H9 (cell line): ENCODE results near the gene CYTH3. TPM values are rescaled to one million over a fixed set of nuclear protein-coding genes. Genes with fewer than 3 reads are reported as not detected.
"Not testable (repeated sequence)": the region's sequence is repeated elsewhere in the genome, so short reads cannot be mapped to it uniquely, and the experiment has no call there.

Source experiments
- DNase-seq: peaks from one replicate; pipeline ENCODE4 v3.0.0-alpha.2; 2017
- H2AFZ ChIP-seq: one replicate; pipeline ENCODE4 v1.6.1; 2013; ENCODE audit warnings: mild to moderate bottlenecking, low read length, control low read depth, moderate library complexity
- H2AK5ac ChIP-seq: 2 replicates; pipeline ENCODE4 v1.6.1; 2013; ENCODE audit warnings: low read length, control low read depth, mixed read lengths; ENCODE audit not compliant: insufficient read length
- H2BK120ac ChIP-seq: one replicate; pipeline ENCODE4 v1.6.1; 2013; ENCODE audit warnings: low read depth, mild to moderate bottlenecking, low read length, control low read depth, inconsistent platforms; ENCODE audit not compliant: poor library complexity, severe bottlenecking
- H2BK12ac ChIP-seq: 2 replicates; pipeline ENCODE4 v1.6.1; 2013; ENCODE audit warnings: low read length, control low read depth, mixed read lengths, low read depth; ENCODE audit not compliant: insufficient read length
- H2BK15ac ChIP-seq: 2 replicates; pipeline ENCODE4 v1.6.1; 2013; ENCODE audit warnings: low read depth, low read length, control low read depth
- H2BK20ac ChIP-seq: one replicate; pipeline ENCODE4 v1.6.1; 2013; ENCODE audit warnings: low read depth, mild to moderate bottlenecking, low read length, control low read depth, inconsistent platforms; ENCODE audit not compliant: poor library complexity, severe bottlenecking
- H2BK5ac ChIP-seq: 2 replicates; pipeline ENCODE4 v1.6.1; 2013; ENCODE audit warnings: low read length, control low read depth, mixed read lengths; ENCODE audit not compliant: insufficient read length
- H3K14ac ChIP-seq: 2 replicates; pipeline ENCODE4 v1.6.1; 2013; ENCODE audit warnings: low read length, control low read depth; ENCODE audit not compliant: insufficient read depth
- H3K18ac ChIP-seq: 2 replicates; pipeline ENCODE4 v1.6.1; 2013; ENCODE audit warnings: low read depth, mild to moderate bottlenecking, mixed read lengths, low read length, control low read depth; ENCODE audit not compliant: insufficient read length
- H3K23ac ChIP-seq: 2 replicates; pipeline ENCODE4 v1.6.1; 2013; ENCODE audit warnings: low read length, control low read depth, mixed read lengths, low read depth; ENCODE audit not compliant: insufficient read length
- H3K23me2 ChIP-seq: 2 replicates; pipeline ENCODE4 v1.6.1; 2013; ENCODE audit warnings: low read depth, mild to moderate bottlenecking, mixed read lengths, low read length, control low read depth; ENCODE audit not compliant: insufficient read length, poor library complexity, severe bottlenecking
- H3K27ac ChIP-seq: 2 replicates; pipeline ENCODE4 v1.5.1; 2013; ENCODE audit warnings: low read length, control low read depth, mixed read lengths, low read depth; ENCODE audit not compliant: insufficient read length
- H3K27me3 ChIP-seq: 2 replicates; pipeline ENCODE4 v1.6.1; 2013; ENCODE audit warnings: low read length, control low read depth, inconsistent platforms; ENCODE audit not compliant: insufficient read depth
- H3K4ac ChIP-seq: 2 replicates; pipeline ENCODE4 v1.6.1; 2013; ENCODE audit warnings: low read depth, mild to moderate bottlenecking, control low read depth, inconsistent platforms, low read length, moderate library complexity
- H3K4me1 ChIP-seq: 2 replicates; pipeline ENCODE4 v1.6.1; 2013; ENCODE audit warnings: low read length, control low read depth, inconsistent platforms; ENCODE audit not compliant: insufficient read depth
- H3K4me2 ChIP-seq: 2 replicates; pipeline ENCODE4 v1.6.1; 2013; ENCODE audit warnings: low read length, control low read depth, mixed read lengths; ENCODE audit not compliant: insufficient read length, insufficient read depth
- H3K56ac ChIP-seq: 2 replicates; pipeline ENCODE4 v1.6.1; 2013; ENCODE audit warnings: low read depth, mild to moderate bottlenecking, mixed read lengths, low read length, control low read depth; ENCODE audit not compliant: insufficient read length
- H3K79me1 ChIP-seq: 2 replicates; pipeline ENCODE4 v1.6.1; 2013; ENCODE audit warnings: low read depth, mild to moderate bottlenecking, moderate library complexity, low read length, control low read depth, inconsistent platforms; ENCODE audit not compliant: insufficient read depth, poor library complexity, severe bottlenecking
- H3K79me2 ChIP-seq: 2 replicates; pipeline ENCODE4 v1.6.1; 2013; ENCODE audit warnings: low read length, control low read depth, inconsistent platforms; ENCODE audit not compliant: insufficient read depth
- H3K9ac ChIP-seq: 2 replicates; pipeline ENCODE4 v1.6.1; 2013; ENCODE audit warnings: low read length, control low read depth, mixed read lengths; ENCODE audit not compliant: insufficient read length; ENCODE audit errors: extremely low read depth
- H3K9me3 ChIP-seq: one replicate; pipeline ENCODE4 v1.6.1; 2013; ENCODE audit warnings: low read depth, low read length, inconsistent platforms; ENCODE audit not compliant: control insufficient read depth
- H3T11ph ChIP-seq: one replicate; pipeline ENCODE4 v1.6.1; 2013; ENCODE audit warnings: mild to moderate bottlenecking, low read length, control low read depth, inconsistent platforms
- H4K20me1 ChIP-seq: one replicate; pipeline ENCODE4 v1.6.1; 2013; ENCODE audit not compliant: control insufficient read depth, insufficient read length, insufficient read depth
- H4K5ac ChIP-seq: 2 replicates; pipeline ENCODE4 v1.6.1; 2013; ENCODE audit warnings: low read depth, mild to moderate bottlenecking, mixed read lengths, low read length, control low read depth; ENCODE audit not compliant: insufficient read length
- H4K8ac ChIP-seq: replicated peaks from 2 replicates; pipeline ENCODE4 v1.6.1; 2013; ENCODE audit warnings: low read length, control low read depth, mixed read lengths, low read depth; ENCODE audit not compliant: insufficient read length
- H4K91ac ChIP-seq: 2 replicates; pipeline ENCODE4 v1.6.1; 2013; ENCODE audit warnings: low read depth, mild to moderate bottlenecking, moderate library complexity, mixed read lengths, low read length, control low read depth; ENCODE audit not compliant: insufficient read length
- H3K27ac Mint-ChIP-seq, 3 experiments: 2 replicates in 2 of 3; 3 replicates in 1 of 3; pipeline ENCODE4 v1.8.0; 2020 to 2021; ENCODE audit warnings: mixed read lengths in 3 of 3, mild to moderate bottlenecking in 1 of 3, moderate library complexity in 1 of 3
- H3K27me3 Mint-ChIP-seq: 2 replicates; pipeline ENCODE4 v1.8.0; 2021; ENCODE audit warnings: low read depth, mild to moderate bottlenecking, moderate library complexity, mixed read lengths
- H3K36me3 Mint-ChIP-seq, 3 experiments: 2 replicates in 2 of 3; 3 replicates in 1 of 3; pipeline ENCODE4 v1.8.0; 2020 to 2021; ENCODE audit warnings: low read depth in 3 of 3, mixed read lengths in 3 of 3; ENCODE audit not compliant: insufficient read depth in 1 of 3
- H3K4me1 Mint-ChIP-seq, 2 experiments: 2 replicates each; pipeline ENCODE4 v1.8.0; 2020; ENCODE audit warnings: mixed read lengths in 2 of 2
- H3K4me3 Mint-ChIP-seq, 2 experiments: 2 replicates in 1 of 2; 3 replicates in 1 of 2; pipeline ENCODE4 v1.8.0; 2020 to 2021; ENCODE audit warnings: mild to moderate bottlenecking in 2 of 2, mixed read lengths in 2 of 2, moderate library complexity in 1 of 2
- H3K9me3 Mint-ChIP-seq, 2 experiments: 2 replicates in 1 of 2; 3 replicates in 1 of 2; pipeline ENCODE4 v1.8.0; 2020; ENCODE audit warnings: mild to moderate bottlenecking in 2 of 2, mixed read lengths in 2 of 2, moderate library complexity in 1 of 2
- WGBS: extraction: QIAGEN DNeasy Blood & Tissue Kit; methylation state at CpG from one replicate; pipeline ENCODE4 v1.1.7; 2013; ENCODE audit warnings: missing lambda C conversion rate, low lambda C conversion rate, mixed read lengths; ENCODE audit not compliant: insufficient read length; ENCODE audit errors: extremely low coverage; 5-methylcytosine and 5-hydroxymethylcytosine counted together
- total RNA-seq: library from RNA; stranded (reverse); gene quantifications from 2 replicates; pipeline ENCODE4 v1.2.1, GENCODE V29; 2021

The CYTH3 gene
- total RNA-seq, 1 experiment from 2014 or later = 12.3 TPM

GRCh38 chr7:6223010-6223409 is 49.4 kb downstream of the CYTH3 start:
- H3K4me2 ChIP-seq, H3K4me3 Mint-ChIP-seq, H2BK120ac ChIP-seq, H3K4ac ChIP-seq, H3K27me3 ChIP-seq, H4K8ac ChIP-seq, H3K9ac ChIP-seq, H3K14ac ChIP-seq, H3K18ac ChIP-seq, H3K4me1 ChIP-seq, H4K5ac ChIP-seq, H3K4me1 Mint-ChIP-seq, H3K79me1 ChIP-seq, H3T11ph ChIP-seq, H3K27ac Mint-ChIP-seq, H3K27me3 Mint-ChIP-seq, H2BK15ac ChIP-seq, DNase-seq, H3K79me2 ChIP-seq, H2AFZ ChIP-seq, H2BK12ac ChIP-seq, H2AK5ac ChIP-seq, H2BK20ac ChIP-seq, H4K20me1 ChIP-seq, H3K27ac ChIP-seq, H3K23ac ChIP-seq, H3K23me2 ChIP-seq, H3K56ac ChIP-seq, H2BK5ac ChIP-seq, H3K9me3 ChIP-seq, H4K91ac ChIP-seq: not testable (repeated sequence)
- no CpG with 5 or more reads among the region's 25 CpGs for WGBS
- Mint-ChIP-seq H3K9me3 (peaks cover 14 to 17% of the 10 kb centered on the region in 2 experiments), H3K36me3 (peaks cover 9 to 16% (median 14%) of the 10 kb centered on the region in 3 experiments)
